SK-N-SH (cell line): ENCODE data around the gene OGFOD2. TPM values are rescaled to one million over a fixed set of nuclear protein-coding genes. Genes with fewer than 3 reads are reported as not detected.

ENCODE experiments used
- CTCF ChIA-PET: fragments of 300-600, 350-600 bp; formaldehyde crosslinking; extraction: SDS; loops from one replicate; lab custom pipeline; 2021; lab: Yijun Ruan, JAX
- POLR2A ChIA-PET: fragments of 350-600 bp; sonication (Branson Sonifier 250); formaldehyde crosslinking; extraction: SDS; loops from one replicate; lab custom pipeline; 2020; ENCODE audit warnings: antibody characterized with exemption, inconsistent platforms; lab: Yijun Ruan, JAX
- DNase-seq: peaks from one replicate; pipeline ENCODE4 v3.0.0; 2012
- H2AFZ ChIP-seq: fragments of 200-600 bp; sonication (generic); 2 replicates; pipeline ENCODE4 v1.8.1; 2016; ENCODE audit warnings: antibody characterized with exemption, mild to moderate bottlenecking, low read depth
- H3F3A ChIP-seq: fragments of 200-600 bp; sonication (generic); replicated peaks from 2 replicates; pipeline ENCODE3; 2016; ENCODE audit warnings: antibody characterized with exemption, mild to moderate bottlenecking; ENCODE audit not compliant: insufficient read depth
- H3K27ac ChIP-seq, 2 experiments: fragments of 200-500 bp in 1 of 2; fragments of 200-600 bp in 1 of 2; sonication (Bioruptor generic) in 1 of 2; sonication (generic), shearing (Covaris generic) in 1 of 2; 2 replicates each; pipeline versions ENCODE4 v1.5.1 to v1.6.1; 2014 to 2016; ENCODE audit warnings: low read depth in 2 of 2, inconsistent platforms in 1 of 2, low read length in 1 of 2, mild to moderate bottlenecking in 1 of 2, mixed read lengths in 1 of 2
- H3K27me3 ChIP-seq: fragments of 200-600 bp; sonication (generic), shearing (Covaris generic); 2 replicates; pipeline ENCODE4 v1.6.1; 2016; ENCODE audit warnings: mixed run types; ENCODE audit not compliant: insufficient read depth
- H3K36me3 ChIP-seq, 2 experiments: fragments of 200-500 bp in 1 of 2; fragments of 200-600 bp in 1 of 2; sonication (Bioruptor generic) in 1 of 2; sonication (generic) in 1 of 2; replicated peaks in 1 of 2; 2 replicates each; pipeline versions ENCODE3 to v1.5.1; 2014 to 2016; ENCODE audit warnings: low read length in 1 of 2, mild to moderate bottlenecking in 1 of 2; ENCODE audit not compliant: insufficient read depth in 2 of 2, control insufficient read depth in 1 of 2
- H3K4me1 ChIP-seq, 2 experiments: fragments of 200-500 bp in 1 of 2; fragments of 200-600 bp in 1 of 2; sonication (Bioruptor generic) in 1 of 2; sonication (generic), shearing (Covaris generic) in 1 of 2; 2 replicates each; pipeline versions ENCODE4 v1.5.1 to v1.6.1; 2014 to 2016; ENCODE audit warnings: low read depth in 1 of 2, low read length in 1 of 2, mixed run types in 1 of 2; ENCODE audit not compliant: insufficient read depth in 2 of 2, control insufficient read depth in 1 of 2
- H3K4me2 ChIP-seq: fragments of 200-600 bp; sonication (generic), shearing (Covaris generic); 2 replicates; pipeline ENCODE4 v1.6.1; 2017; ENCODE audit warnings: mixed run types
- H3K4me3 ChIP-seq, 2 experiments: fragments of 200-500 bp in 1 of 2; fragments of 200-600 bp in 1 of 2; sonication (Bioruptor generic) in 1 of 2; sonication (generic), shearing (Covaris generic) in 1 of 2; 2 replicates each; pipeline versions ENCODE4 v1.5.1 to v1.8.1; 2014 to 2016; ENCODE audit warnings: low read depth in 2 of 2, inconsistent platforms in 1 of 2, low read length in 1 of 2, mild to moderate bottlenecking in 1 of 2, mixed read lengths in 1 of 2, moderate library complexity in 1 of 2
- H3K79me2 ChIP-seq: fragments of 200-600 bp; sonication (generic); 2 replicates; pipeline ENCODE4 v1.8.1; 2017; ENCODE audit warnings: mild to moderate bottlenecking; ENCODE audit not compliant: insufficient read depth
- H3K9ac ChIP-seq: fragments of 200-600 bp; sonication (generic); 2 replicates; pipeline ENCODE4 v1.6.1; 2017; ENCODE audit warnings: mixed run types
- H3K9me2 ChIP-seq: fragments of 200-600 bp; sonication (generic); 2 replicates; pipeline ENCODE4 v1.6.1; 2017; ENCODE audit warnings: mixed run types
- H3K9me3 ChIP-seq: fragments of 200-600 bp; sonication (generic); 2 replicates; pipeline ENCODE4 v1.6.1; 2017; ENCODE audit warnings: mixed run types, mild to moderate bottlenecking, moderate library complexity
- H4K20me1 ChIP-seq: fragments of 200-600 bp; sonication (generic); 2 replicates; pipeline ENCODE4 v1.6.1; 2017; ENCODE audit warnings: mild to moderate bottlenecking, mixed run types; ENCODE audit not compliant: insufficient read depth
- CTCF ChIP-seq: fragments of 200-600 bp; sonication (generic); IDR thresholded peaks from 2 replicates; pipeline ENCODE4 v1.6.1; 2017; ENCODE audit warnings: antibody characterized with exemption, mild to moderate bottlenecking, moderate library complexity
- EP300 ChIP-seq, 2 experiments: IDR thresholded peaks; 2 replicates each; pipeline versions ENCODE4 v1.4.0 to v1.6.1; 2012; ENCODE audit warnings: borderline replicate concordance in 1 of 2, low read depth in 1 of 2, low read length in 1 of 2
- EZH2phosphoT487 ChIP-seq: fragments of 200-600 bp; sonication (generic); IDR thresholded peaks from 2 replicates; pipeline ENCODE4 v1.6.1; 2017; ENCODE audit warnings: low read depth, mixed run types, mild to moderate bottlenecking, antibody characterized with exemption, moderate library complexity, borderline replicate concordance
- IRF3 ChIP-seq: fragments of 150-350 bp; IDR thresholded peaks from 2 replicates; pipeline ENCODE4 v1.6.1; 2016; ENCODE audit warnings: mild to moderate bottlenecking, low read depth, low read length
- MAX ChIP-seq: IDR thresholded peaks from 2 replicates; pipeline ENCODE4 v1.4.0; 2012; ENCODE audit warnings: low read depth
- PBX3 ChIP-seq: IDR thresholded peaks from 2 replicates; pipeline ENCODE4; 2012
- POLR2AphosphoS5 ChIP-seq: IDR thresholded peaks from 2 replicates; pipeline ENCODE4 v1.6.1; 2012; ENCODE audit warnings: low read depth, low read length
- RAD21 ChIP-seq: IDR thresholded peaks from 2 replicates; pipeline ENCODE4 v1.6.1; 2012; ENCODE audit warnings: mild to moderate bottlenecking, low read length
- RXRA ChIP-seq: IDR thresholded peaks from 2 replicates; pipeline ENCODE4 v1.4.0; 2012; ENCODE audit warnings: low read depth, mild to moderate bottlenecking, borderline replicate concordance
- SIN3A ChIP-seq: IDR thresholded peaks from 2 replicates; pipeline ENCODE4 v1.6.1; 2012; ENCODE audit warnings: low read depth, mild to moderate bottlenecking, low read length, moderate library complexity, borderline replicate concordance
- TCF12 ChIP-seq: IDR thresholded peaks from 2 replicates; pipeline ENCODE4 v1.4.0; 2012
- TEAD4 ChIP-seq: IDR thresholded peaks from 2 replicates; pipeline ENCODE4 v1.4.0; 2012; ENCODE audit warnings: mild to moderate bottlenecking, borderline replicate concordance; ENCODE audit not compliant: insufficient read depth
- USF2 ChIP-seq: fragments of 150-350 bp; IDR thresholded peaks from 2 replicates; pipeline ENCODE4 v1.6.1; 2017; ENCODE audit warnings: antibody characterized with exemption, low read length, low read depth, borderline replicate concordance
- YY1 ChIP-seq: IDR thresholded peaks from 2 replicates; pipeline ENCODE4 v1.4.0; 2012; ENCODE audit warnings: low read depth, mild to moderate bottlenecking
- WGBS: methylation state at CpG from one replicate; pipeline ENCODE4 v1.1.6; 2017; ENCODE audit warnings: low lambda C conversion rate; 5-methylcytosine and 5-hydroxymethylcytosine counted together
- polyA plus RNA-seq, 3 experiments: library from polyadenylated mRNA; depleted of rRNA; stranded (reverse); fragments of >200 nt; gene quantifications; 2 replicates each; pipeline ENCODE4 v1.2.3, GENCODE V29; 2012
- TF ChIP-seq, protein P1 (sequence below): IDR thresholded peaks from 2 replicates; pipeline ENCODE4 v1.6.1; 2012; ENCODE audit warnings: mild to moderate bottlenecking, low read depth, low read length, moderate library complexity
- TF ChIP-seq, protein P2 (sequence below): IDR thresholded peaks from 2 replicates; pipeline ENCODE4 v1.4.0; 2012; ENCODE audit warnings: low read depth, borderline replicate concordance
- TF ChIP-seq, protein P3 (sequence below): IDR thresholded peaks from 2 replicates; pipeline ENCODE4 v1.4.0; 2012; ENCODE audit warnings: low read depth, borderline replicate concordance

The OGFOD2 gene
- polyA plus RNA-seq, 1 of the 3 experiments (the other 2 are of a cell fraction), result 22.0 TPM

GRCh38 chr12:122991623-122992275 is 16.7 kb downstream of the OGFOD2 start:
- TF ChIP-seq, protein P1, sequence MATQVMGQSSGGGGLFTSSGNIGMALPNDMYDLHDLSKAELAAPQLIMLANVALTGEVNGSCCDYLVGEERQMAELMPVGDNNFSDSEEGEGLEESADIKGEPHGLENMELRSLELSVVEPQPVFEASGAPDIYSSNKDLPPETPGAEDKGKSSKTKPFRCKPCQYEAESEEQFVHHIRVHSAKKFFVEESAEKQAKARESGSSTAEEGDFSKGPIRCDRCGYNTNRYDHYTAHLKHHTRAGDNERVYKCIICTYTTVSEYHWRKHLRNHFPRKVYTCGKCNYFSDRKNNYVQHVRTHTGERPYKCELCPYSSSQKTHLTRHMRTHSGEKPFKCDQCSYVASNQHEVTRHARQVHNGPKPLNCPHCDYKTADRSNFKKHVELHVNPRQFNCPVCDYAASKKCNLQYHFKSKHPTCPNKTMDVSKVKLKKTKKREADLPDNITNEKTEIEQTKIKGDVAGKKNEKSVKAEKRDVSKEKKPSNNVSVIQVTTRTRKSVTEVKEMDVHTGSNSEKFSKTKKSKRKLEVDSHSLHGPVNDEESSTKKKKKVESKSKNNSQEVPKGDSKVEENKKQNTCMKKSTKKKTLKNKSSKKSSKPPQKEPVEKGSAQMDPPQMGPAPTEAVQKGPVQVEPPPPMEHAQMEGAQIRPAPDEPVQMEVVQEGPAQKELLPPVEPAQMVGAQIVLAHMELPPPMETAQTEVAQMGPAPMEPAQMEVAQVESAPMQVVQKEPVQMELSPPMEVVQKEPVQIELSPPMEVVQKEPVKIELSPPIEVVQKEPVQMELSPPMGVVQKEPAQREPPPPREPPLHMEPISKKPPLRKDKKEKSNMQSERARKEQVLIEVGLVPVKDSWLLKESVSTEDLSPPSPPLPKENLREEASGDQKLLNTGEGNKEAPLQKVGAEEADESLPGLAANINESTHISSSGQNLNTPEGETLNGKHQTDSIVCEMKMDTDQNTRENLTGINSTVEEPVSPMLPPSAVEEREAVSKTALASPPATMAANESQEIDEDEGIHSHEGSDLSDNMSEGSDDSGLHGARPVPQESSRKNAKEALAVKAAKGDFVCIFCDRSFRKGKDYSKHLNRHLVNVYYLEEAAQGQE, result no peak
- TF ChIP-seq RAD21 (no peak), USF2 (no peak), CTCF (no peak), PBX3 (no peak), SIN3A (no peak), TCF12 (no peak), POLR2AphosphoS5 (no peak), EZH2phosphoT487 (no peak), YY1 (no peak), RXRA (no peak), EP300 (IDR thresholded peaks at IDR 0.05; ENCODE audit: borderline replicate concordance in 1 of 2, low read depth in 1 of 2, low read length in 1 of 2) (no peak), MAX (no peak), TEAD4 (no peak), IRF3 (no peak)
- TF ChIP-seq, protein P2, sequence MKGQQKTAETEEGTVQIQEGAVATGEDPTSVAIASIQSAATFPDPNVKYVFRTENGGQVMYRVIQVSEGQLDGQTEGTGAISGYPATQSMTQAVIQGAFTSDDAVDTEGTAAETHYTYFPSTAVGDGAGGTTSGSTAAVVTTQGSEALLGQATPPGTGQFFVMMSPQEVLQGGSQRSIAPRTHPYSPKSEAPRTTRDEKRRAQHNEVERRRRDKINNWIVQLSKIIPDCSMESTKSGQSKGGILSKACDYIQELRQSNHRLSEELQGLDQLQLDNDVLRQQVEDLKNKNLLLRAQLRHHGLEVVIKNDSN, result no peak
- TF ChIP-seq, protein P3, sequence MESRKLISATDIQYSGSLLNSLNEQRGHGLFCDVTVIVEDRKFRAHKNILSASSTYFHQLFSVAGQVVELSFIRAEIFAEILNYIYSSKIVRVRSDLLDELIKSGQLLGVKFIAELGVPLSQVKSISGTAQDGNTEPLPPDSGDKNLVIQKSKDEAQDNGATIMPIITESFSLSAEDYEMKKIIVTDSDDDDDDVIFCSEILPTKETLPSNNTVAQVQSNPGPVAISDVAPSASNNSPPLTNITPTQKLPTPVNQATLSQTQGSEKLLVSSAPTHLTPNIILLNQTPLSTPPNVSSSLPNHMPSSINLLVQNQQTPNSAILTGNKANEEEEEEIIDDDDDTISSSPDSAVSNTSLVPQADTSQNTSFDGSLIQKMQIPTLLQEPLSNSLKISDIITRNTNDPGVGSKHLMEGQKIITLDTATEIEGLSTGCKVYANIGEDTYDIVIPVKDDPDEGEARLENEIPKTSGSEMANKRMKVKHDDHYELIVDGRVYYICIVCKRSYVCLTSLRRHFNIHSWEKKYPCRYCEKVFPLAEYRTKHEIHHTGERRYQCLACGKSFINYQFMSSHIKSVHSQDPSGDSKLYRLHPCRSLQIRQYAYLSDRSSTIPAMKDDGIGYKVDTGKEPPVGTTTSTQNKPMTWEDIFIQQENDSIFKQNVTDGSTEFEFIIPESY, result no peak

More at GRCh38 chr12:122991623-122992275, 16.7 kb downstream of the OGFOD2 start:
- H3K4me3 ChIP-seq, result no peak overlapping the region
- no peaks in the 10 kb centered on the region for H3K9me2 ChIP-seq
- no peaks in the 10 kb centered on the region for H3K27me3 ChIP-seq
- H3K79me2 ChIP-seq, result no peaks in the 10 kb centered on the region
- ChIA-PET POLR2A (no interaction called here), CTCF (interaction anchor here (1.3 to 1.4 kb wide), 2 partner anchors 10 to 53 kb away, joined by 3 read pairs; no protein-coding TSS in a partner anchor)
- no peaks in the 10 kb centered on the region for H3K9me3 ChIP-seq
- H3K4me1 ChIP-seq, result peaks cover 0 to 4% of the 10 kb centered on the region in 2 experiments; a peak in 1 of 4 replicates
- no peak overlapping the region for H3K4me2 ChIP-seq
- H2AFZ ChIP-seq, result no peak overlapping the region
- H3K9ac ChIP-seq, result no peak overlapping the region
- no peaks in the 10 kb centered on the region for H4K20me1 ChIP-seq
- no peak overlapping the region for H3K27ac ChIP-seq
- DNase-seq, result no peak
- no peaks in the 10 kb centered on the region for H3K36me3 ChIP-seq
- H3F3A ChIP-seq, result no peaks in the 10 kb centered on the region
- 90% methylated on average over 24 of the region's 27 CpGs for WGBS
